Activated CD4-positive, alpha-beta T cell treated with anti-CD3 and anti-CD28 coated beads for 1 hour (primary cell): ENCODE results near the gene CR1L.
"Not testable (repeated sequence)": the region's sequence is repeated elsewhere in the genome, so short reads cannot be mapped to it uniquely, and the experiment has no call there.

Source experiments
- DNase-seq: peaks from one replicate; pipeline ENCODE4 v3.0.0-alpha.2; 2020

CR1L gene

DNA sequence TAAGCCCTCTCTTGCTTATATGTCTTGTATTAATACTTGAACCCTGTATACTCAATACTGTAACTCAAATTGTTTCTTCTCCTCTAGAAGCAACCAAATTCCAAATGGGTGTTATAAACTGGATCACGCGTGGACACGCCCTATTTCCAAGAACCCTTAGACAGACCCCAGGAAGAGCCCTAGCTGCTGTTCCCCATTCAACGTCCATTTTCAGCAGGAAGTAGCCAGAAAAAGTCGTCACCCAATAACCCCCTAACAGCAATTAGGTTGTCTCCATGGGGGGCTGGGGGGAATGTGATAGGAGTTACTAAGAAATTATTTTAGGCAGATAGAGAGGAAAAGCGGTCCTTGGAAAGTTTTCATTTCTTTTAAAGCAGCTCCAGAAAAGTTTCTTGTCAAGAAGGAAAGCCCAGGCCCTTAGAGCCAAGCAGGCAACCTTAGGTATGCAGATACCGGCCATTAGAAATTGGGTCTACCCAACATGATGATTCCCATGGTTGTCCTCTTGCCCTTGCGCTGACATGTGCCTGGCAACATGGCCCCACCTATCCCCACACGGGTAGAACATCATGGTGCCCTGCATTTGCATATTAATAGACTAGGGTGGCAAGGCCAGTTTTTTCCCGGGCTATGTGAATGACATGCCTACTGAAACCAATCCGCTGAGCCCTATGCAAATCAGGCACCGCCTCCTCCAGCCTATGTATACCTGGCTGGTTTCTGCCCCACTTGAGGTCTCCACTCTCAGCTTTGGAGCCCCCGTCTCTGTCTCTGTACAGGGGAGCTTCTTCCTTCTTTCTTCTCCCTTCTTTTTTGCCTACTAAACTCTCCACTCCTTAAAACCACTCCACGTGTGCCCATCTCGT, 102.9 kb downstream of the CR1L start:
- no peak for DNase-seq

DNA sequence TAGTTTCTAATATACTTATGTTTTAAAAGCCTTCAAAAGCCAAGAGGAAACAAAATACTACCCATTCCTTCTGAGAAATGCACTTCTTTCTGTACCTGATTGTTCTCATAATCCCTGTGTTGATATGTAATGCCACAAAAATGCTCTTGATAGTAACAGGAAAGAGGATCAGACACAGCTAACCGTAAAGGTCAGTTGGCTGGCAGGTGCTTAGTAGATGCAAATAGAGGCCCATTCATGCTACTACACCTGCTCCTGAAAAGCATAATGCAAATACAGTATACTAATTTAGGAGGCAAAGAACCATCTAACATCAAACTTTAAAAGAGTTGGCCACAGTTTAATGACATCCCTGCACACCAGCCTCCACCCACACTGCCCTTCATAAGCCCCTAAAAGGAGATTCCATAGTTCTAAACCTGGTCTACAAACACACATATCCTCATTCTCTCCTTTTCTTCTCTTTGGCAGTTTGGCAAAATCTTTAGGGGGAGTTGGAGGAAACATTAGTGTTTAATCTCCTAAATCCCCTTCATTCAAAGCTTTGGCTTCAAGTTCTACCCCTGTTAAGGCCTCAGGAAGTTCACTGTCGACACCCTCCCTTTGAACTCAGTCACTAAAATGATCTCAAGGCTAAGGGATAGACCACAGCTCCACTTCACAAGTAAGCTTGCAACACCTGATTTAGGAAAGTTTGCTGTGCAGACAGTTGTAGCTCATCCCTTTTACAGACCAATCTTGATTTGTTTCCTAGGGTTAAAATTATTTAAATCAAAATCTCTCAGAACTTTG, 104.0 kb downstream of the CR1L start:
- DNase-seq = no peak

- DNase-seq = no peak
Measured at GRCh38 chr1:207750631-207751305, 105.8 kb downstream of the CR1L start.

GRCh38 chr1:207751463-207751789, 106.5 kb downstream of the CR1L start:
- DNase-seq = not testable (repeated sequence)

DNA sequence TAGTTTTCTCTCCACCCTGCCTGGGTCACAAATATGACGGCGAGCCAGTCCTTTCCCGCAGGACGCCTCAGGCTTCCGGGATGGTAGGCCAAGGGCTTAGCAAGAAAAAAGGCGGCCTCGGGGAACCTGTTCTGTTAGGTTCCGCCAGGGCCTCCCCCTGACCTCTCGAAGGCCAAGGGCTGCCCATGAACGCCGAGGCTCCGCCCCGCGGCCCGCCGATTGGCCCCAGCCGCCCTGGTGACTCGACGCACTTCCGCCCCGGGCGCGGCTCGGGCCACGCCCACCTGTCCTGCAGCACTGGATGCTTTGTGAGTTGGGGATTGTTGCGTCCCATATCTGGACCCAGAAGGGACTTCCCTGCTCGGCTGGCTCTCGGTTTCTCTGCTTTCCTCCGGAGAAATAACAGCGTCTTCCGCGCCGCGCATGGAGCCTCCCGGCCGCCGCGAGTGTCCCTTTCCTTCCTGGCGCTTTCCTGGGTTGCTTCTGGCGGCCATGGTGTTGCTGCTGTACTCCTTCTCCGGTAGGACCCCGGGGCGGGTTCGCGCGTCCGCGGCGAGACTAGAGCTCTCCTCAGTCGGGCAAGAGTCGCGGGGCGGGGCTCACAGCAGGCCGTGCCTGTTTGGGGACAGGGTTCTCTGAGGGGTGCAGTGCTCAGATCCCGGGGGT, 107.0 kb downstream of the CR1L start, which contains the start of gene CD46:
TSS of gene CD46 (plus strand) at position 265 of the 666 bp plus-strand sequence. CDS start at position 424, 159 bp downstream.
- DNase-seq = peak; percentile 85

DNA sequence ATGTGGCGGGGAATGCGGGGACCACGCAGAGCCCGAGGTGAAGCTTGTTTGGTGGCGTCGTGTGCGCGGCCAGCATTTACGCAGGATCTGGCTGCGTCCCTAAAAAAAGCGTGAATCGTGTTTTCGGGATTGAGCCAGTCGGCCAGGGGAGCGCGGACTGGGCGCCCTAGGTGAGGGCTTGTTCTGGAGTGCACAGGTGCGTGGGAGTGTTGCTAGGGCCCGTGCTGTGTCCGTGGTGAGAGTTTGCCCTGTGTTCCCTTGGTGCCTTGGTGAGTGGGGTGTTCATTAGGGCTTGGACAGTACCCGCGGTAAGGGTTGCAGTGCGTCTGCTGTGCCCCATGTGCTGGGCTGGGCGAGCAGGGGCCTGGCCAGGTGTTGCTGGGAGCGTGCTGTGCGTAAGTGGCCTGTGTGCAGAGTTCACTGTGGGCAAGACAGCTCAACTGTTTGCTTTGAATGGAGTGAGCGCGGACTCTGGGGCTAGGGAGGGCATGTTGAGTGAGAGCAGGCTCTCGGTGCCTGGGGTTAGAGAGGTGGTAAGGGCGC, 107.6 kb downstream of the CR1L start:
- DNase-seq = no peak

DNA sequence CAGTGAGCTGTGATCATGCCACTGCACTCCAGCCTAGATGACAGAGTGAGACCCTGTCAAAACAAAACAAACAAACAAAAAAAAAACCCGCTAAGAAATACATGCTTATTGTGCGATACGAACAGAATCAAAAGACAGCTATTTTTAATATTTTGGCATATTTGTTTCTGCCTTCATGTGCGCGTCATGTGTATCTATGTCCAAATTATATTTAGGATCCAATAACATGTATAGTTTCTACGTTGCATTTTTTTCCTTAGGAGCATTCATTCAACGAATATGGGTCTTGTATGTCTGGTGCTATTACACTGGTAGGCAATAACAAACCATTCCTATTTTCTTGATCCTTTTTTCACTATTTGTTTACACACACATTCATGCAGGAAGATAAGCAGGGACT, 108.7 kb downstream of the CR1L start:
- no peak for DNase-seq

DNA sequence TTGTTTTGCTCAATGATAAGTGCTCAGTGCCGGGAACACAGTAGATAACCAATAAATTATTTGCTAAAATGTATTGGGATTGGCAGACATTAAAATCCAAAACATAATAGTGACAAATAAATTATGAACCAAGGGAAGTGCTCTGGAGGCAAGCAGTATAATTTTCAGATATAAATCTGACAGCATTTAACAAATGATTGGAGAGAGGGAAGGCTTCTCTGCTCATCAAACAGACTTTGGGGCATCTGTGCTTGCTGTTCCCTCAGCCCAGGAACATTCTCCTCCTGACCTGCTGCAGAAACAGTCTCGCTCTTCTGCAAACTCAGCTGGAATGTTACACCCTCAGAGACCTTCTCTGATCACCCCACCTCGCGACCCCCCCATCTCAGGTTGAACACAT, 109.1 kb downstream of the CR1L start:
- DNase-seq = no peak

DNA sequence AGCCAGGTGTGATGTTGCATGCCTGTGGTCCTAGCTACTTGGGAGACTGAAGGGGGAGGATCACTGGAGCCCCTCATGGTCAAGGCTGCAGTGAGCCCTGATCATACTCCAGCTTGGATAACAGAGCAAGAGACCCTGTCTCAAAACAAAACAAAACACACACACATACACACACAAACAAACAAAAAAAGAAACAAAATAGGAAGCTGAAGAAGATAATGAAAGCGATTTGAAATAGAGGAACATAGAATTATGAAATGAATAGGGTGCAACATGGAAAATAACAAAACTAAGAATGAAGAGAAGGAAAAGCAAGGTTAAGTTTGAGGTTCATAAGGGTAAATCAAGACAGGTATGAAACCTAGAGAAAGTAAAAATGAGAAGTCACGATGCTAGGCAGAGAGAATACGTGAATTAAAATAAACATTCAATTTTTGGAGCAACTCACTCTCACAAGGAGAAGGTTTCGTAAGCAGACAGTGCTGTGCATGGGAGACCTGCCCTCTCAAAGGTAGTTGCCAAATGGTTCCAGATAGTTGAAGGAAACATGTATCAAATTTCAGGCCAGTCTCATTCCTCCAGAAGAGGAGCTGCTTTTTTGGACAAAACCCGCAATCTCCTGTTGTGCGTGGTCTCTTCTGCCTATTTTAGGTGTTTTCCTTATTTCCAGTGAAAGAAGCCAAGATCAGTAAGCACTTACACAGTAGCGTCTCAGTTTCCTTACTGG, 110.2 kb downstream of the CR1L start:
- DNase-seq = no peak

DNA sequence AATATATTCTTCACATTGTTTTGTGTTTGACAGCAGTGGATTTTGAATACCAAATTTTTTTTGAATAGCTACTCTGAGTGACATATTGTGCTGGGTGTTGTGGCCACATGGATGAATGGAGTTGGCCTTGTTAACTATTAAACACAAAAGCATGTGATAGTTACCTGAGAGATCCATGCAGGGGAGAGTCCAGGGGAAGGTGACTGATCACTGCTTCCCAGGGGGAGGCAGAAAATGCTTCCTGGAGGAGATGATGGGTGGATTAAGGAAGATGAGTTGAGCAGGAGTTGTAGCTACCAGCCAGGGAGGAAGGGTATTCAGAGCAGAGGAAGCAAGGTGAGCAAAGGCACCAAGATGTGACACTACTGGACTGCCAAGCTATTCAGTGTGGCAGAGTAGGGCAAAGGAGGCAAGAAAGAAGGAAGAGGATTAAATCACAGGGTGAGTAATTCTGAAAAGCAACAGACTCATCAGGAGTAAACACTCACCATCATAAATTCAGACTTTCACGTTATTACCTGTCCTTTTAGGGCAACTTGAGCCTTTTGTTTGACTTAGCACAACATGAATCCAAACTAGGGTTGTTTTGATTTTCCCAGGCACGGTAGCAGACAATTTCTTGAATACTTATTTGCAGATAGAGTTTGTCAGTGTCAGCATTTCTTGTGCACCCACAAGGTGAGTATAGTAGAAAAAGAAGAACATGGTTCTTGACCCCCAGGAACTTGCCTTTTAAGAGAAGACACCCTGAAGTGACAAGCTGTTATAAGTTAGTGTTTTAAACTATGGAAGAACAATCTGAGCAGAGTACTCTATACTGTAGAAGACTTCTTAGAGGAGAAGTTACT, 111.1 kb downstream of the CR1L start:
- no peak for DNase-seq

DNA sequence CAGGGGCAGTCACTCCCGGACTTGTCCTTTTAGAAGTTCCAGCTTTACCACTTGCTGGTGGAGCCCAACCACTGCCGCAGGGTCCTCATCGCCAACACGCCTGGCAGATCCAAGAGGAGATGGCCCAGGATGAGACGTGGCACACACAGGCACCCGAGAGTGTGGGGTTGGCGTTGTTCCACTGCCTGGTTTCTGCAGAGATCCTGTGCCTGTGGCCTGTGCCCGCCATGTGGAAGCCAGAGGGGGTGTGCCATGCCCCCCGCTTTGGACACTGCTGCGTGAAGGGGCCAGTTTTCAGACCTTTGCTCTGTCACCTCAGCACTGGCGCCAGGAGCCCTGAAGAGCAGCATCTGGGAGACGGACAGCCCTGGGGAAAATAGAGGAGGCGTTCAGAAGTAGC, 117.7 kb downstream of the CR1L start:
- DNase-seq = no peak

- no peak for DNase-seq
Measured at GRCh38 chr1:207763091-207763490, 118.2 kb downstream of the CR1L start.

GRCh38 chr1:207763972-207764371, 119.0 kb downstream of the CR1L start:
- DNase-seq = no peak

DNA sequence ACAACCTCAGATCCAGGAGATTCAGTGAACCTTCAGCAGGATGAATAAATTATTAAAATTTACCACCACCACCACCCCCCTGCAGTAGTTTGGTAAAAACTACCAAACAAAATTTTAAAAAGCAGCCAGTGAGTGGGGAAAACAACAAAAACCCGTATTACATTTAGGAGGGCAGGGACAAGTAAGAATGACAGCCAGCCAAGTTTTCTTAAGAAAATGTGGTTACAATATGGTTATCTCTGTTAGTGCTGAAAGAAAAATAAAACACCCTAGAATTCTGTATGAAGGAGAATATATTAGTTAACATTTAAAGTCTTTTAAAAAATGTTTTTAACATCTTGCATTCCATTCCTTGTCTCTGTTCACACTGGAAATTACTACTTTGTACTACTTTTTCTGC, 121.6 kb downstream of the CR1L start:
- DNase-seq = no peak

GRCh38 chr1:207770514-207770913, 125.6 kb downstream of the CR1L start:
- not testable (repeated sequence) for DNase-seq
